ENCODE measurements around the gene UGT1A3. TPM values are rescaled to one million over a fixed set of nuclear protein-coding genes. Genes with fewer than 3 reads are reported as not detected.

Gene UGT1A3
- total and polyA plus RNA-seq, 2 donors (not counting 1 experiment from before 2014, with no cell fraction given) = not detected

DNA sequence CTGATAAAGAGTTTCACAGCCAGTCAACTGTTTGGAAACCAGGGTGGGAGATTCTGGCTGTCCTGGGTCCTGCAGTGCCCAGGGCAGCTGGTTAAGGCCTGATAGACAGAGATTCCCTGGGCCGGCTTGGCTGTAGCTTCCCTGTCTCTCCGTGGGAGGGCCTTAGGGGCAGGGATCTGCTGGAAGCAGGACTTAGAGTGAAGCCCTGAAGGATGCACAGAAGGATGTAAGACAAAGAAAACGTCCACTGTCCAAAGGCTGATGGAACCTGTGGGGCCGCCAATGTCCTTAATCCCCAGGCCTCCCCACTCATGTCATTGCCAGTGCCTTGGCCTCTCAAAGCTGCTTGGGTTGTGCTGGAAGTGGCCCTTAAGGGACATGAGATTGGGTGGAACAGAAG, 82.2 kb downstream of the UGT1A3 start:
- Histone ChIP-seq H3K36me3 (replicated peaks in 1 of 2; ENCODE audit: control extremely low read depth in 1 of 2, control insufficient read depth in 1 of 2, extremely low read depth in 1 of 2, insufficient read depth in 2 of 2, low read length in 1 of 2) (no peaks in the 10 kb centered on the region), H3K27me3 (replicated peaks in 1 of 4; ENCODE audit: control extremely low read depth in 1 of 4, control insufficient read depth in 3 of 4, insufficient read depth in 4 of 4, low read length in 3 of 4) (peaks cover 0 to 8% (median 0%) of the 10 kb centered on the region in 4 experiments), H3K79me2 (ENCODE audit: control insufficient read depth, insufficient read depth, low read length) (no peaks in the 10 kb centered on the region), H3K9me3 (ENCODE audit: control extremely low read depth in 1 of 3, control insufficient read depth in 2 of 3, insufficient read depth in 1 of 3, low read length in 2 of 3) (no peaks in the 10 kb centered on the region), H3K4me1 (ENCODE audit: control insufficient read depth in 2 of 2, insufficient read depth in 2 of 2, low read length in 2 of 2) (no peaks in the 10 kb centered on the region), H3K4me3 (ENCODE audit: control extremely low read depth in 1 of 5, extremely low read depth in 1 of 5, insufficient read depth in 1 of 5, low read depth in 2 of 5, low read length in 4 of 5) (no peak overlapping the region), H2AFZ (ENCODE audit: insufficient read depth, low read depth, low read length, poor library complexity, severe bottlenecking) (no peak overlapping the region), H3K9ac (ENCODE audit: low read length) (no peak overlapping the region), H4K20me1 (ENCODE audit: control insufficient read depth, insufficient read depth, low read length, poor library complexity, severe bottlenecking) (no peaks in the 10 kb centered on the region), H3K27ac (ENCODE audit: low read length in 2 of 2) (no peak overlapping the region), H3K4me2 (replicated peaks; ENCODE audit: low read depth, low read length, poor library complexity, severe bottlenecking) (no peak overlapping the region)
- TF ChIP-seq EZH2 (IDR thresholded peaks at IDR 0.05; ENCODE audit: borderline replicate concordance, insufficient read depth, low read depth, low read length, poor library complexity, severe bottlenecking) = no peak
- TF ChIP-seq CTCF (IDR thresholded peaks at IDR 0.05) = no peak
- Mint-ChIP-seq H3K4me3 (no peak overlapping the region), H3K27me3 (peaks cover 24% of the 10 kb centered on the region), H3K27ac (no peak overlapping the region), H3K9me3 (ENCODE audit: insufficient read depth) (no peaks in the 10 kb centered on the region), H3K4me1 (no peaks in the 10 kb centered on the region)
- WGBS (ENCODE audit: insufficient coverage) = 82% methylated on average over 3 of the region's 4 CpGs
- intact Hi-C loops (cut with micrococcal nuclease) = no loop called here
- ChIA-PET CTCF (no interaction called here), POLR2A (no interaction called here)
- ATAC-seq (ENCODE audit: low read depth) (no peak), DNase-seq (no peak)

- intact Hi-C loops (cut with micrococcal nuclease) = no loop called here
- ChIA-PET CTCF (no interaction called here), POLR2A (no interaction called here)
- Histone ChIP-seq H3K9ac (ENCODE audit: low read length) (no peak overlapping the region), H3K27ac (ENCODE audit: low read length in 2 of 2) (no peak overlapping the region), H3K36me3 (replicated peaks in 1 of 2; ENCODE audit: control extremely low read depth in 1 of 2, control insufficient read depth in 1 of 2, extremely low read depth in 1 of 2, insufficient read depth in 2 of 2, low read length in 1 of 2) (no peaks in the 10 kb centered on the region), H3K79me2 (ENCODE audit: control insufficient read depth, insufficient read depth, low read length) (no peaks in the 10 kb centered on the region), H4K20me1 (ENCODE audit: control insufficient read depth, insufficient read depth, low read length, poor library complexity, severe bottlenecking) (no peaks in the 10 kb centered on the region), H3K27me3 (replicated peaks in 1 of 4; ENCODE audit: control extremely low read depth in 1 of 4, control insufficient read depth in 3 of 4, insufficient read depth in 4 of 4, low read length in 3 of 4) (peaks cover 0 to 12% (median 0%) of the 10 kb centered on the region in 4 experiments), H3K9me3 (ENCODE audit: control extremely low read depth in 1 of 3, control insufficient read depth in 2 of 3, insufficient read depth in 1 of 3, low read length in 2 of 3) (peaks cover 0 to 5% (median 0%) of the 10 kb centered on the region in 3 donors), H3K4me2 (replicated peaks; ENCODE audit: low read depth, low read length, poor library complexity, severe bottlenecking) (no peak overlapping the region), H3K4me3 (ENCODE audit: control extremely low read depth in 1 of 5, extremely low read depth in 1 of 5, insufficient read depth in 1 of 5, low read depth in 2 of 5, low read length in 4 of 5) (no peak overlapping the region), H3K4me1 (ENCODE audit: control insufficient read depth in 2 of 2, insufficient read depth in 2 of 2, low read length in 2 of 2) (no peaks in the 10 kb centered on the region), H2AFZ (ENCODE audit: insufficient read depth, low read depth, low read length, poor library complexity, severe bottlenecking) (no peak overlapping the region)
- H3K4me1 Mint-ChIP-seq = no peaks in the 10 kb centered on the region
- no peak overlapping the region for H3K4me3 Mint-ChIP-seq
- DNase-seq = no peak
- ATAC-seq (ENCODE audit: low read depth) = no peak
- H3K27ac Mint-ChIP-seq = no peak overlapping the region
- TF ChIP-seq CTCF (IDR thresholded peaks at IDR 0.05) = no peak
- TF ChIP-seq EZH2 (IDR thresholded peaks at IDR 0.05; ENCODE audit: borderline replicate concordance, insufficient read depth, low read depth, low read length, poor library complexity, severe bottlenecking) = no peak
- 95% methylated on average over 4 of the region's 8 CpGs for WGBS (ENCODE audit: insufficient coverage)
- no peaks in the 10 kb centered on the region for H3K9me3 Mint-ChIP-seq (ENCODE audit: insufficient read depth)
- peaks cover 24% of the 10 kb centered on the region for H3K27me3 Mint-ChIP-seq
Observed at GRCh38 chr2:233811732-233812131, 82.9 kb downstream of the UGT1A3 start.

Data from B cell (primary cell).